ENCODE measurements around the gene PRKCQ. TPM values are rescaled to one million over a fixed set of nuclear protein-coding genes. Genes with fewer than 3 reads are reported as not detected.

PRKCQ gene
- total and polyA plus RNA-seq, 2 of the 13 experiments (the other 11 are each of a cell fraction or from before 2014, with no cell fraction given), result 0.13 to 0.35 TPM

GRCh38 chr10:6578795-6579182 is 1.3 kb downstream of the PRKCQ start:
- Histone ChIP-seq H3K79me2 (ENCODE audit: insufficient read depth, low read length) (no peaks in the 10 kb centered on the region), H3K9me3 (ENCODE audit: low read length) (no peaks in the 10 kb centered on the region), H3K9ac (ENCODE audit: insufficient read depth, low read depth, low read length) (no peak overlapping the region), H3K4me2 (ENCODE audit: low read depth, low read length) (no peak overlapping the region), H3K27ac (ENCODE audit: extremely low read length, insufficient read depth, low read length) (no peak overlapping the region), H3K4me1 (ENCODE audit: insufficient read depth, low read length) (peaks cover 18% of the 10 kb centered on the region; the same call in 1 of the 2 replicates), H2AFZ (ENCODE audit: low read length) (no peak overlapping the region), H3K27me3 (ENCODE audit: control insufficient read depth in 1 of 2, insufficient read depth in 2 of 2, low read length in 2 of 2) (peaks cover 2 to 27% of the 10 kb centered on the region in 2 experiments; a peak in 3 of 5 replicates), H3K4me3 (replicated peaks in 1 of 3; ENCODE audit: insufficient read depth in 1 of 3, low read depth in 2 of 3, low read length in 3 of 3) (no peak overlapping the region), H4K20me1 (ENCODE audit: insufficient read depth, low read length) (no peaks in the 10 kb centered on the region), H3K36me3 (replicated peaks in 1 of 2; ENCODE audit: control insufficient read depth in 1 of 2, insufficient read depth in 2 of 2, low read length in 2 of 2) (no peaks in the 10 kb centered on the region; a peak in 1 of 5 replicates)
- intact Hi-C loops (cut with micrococcal nuclease; ENCODE audit: unreplicated experiment), result no loop called here
- DNase-seq (ENCODE audit: low spot score), result no peak
- TF ChIP-seq LRRFIP1 (CRISPR knock-in tag; conservative IDR thresholded peaks at IDR 0.05) (no peak), LBX2 (CRISPR knock-in tag; IDR thresholded peaks at IDR 0.05; ENCODE audit: borderline replicate concordance) (no peak), ZNF547 (CRISPR knock-in tag; IDR thresholded peaks at IDR 0.05) (no peak), SIN3A (IDR thresholded peaks at IDR 0.05; ENCODE audit: borderline replicate concordance, low read depth, low read length) (no peak), ZNF737 (CRISPR knock-in tag; IDR thresholded peaks at IDR 0.05; ENCODE audit: borderline replicate concordance) (no peak), EP300 (IDR thresholded peaks at IDR 0.05; ENCODE audit: low read depth in 2 of 2, low read length in 2 of 2) (no peak), EP300 (CRISPR knock-in tag; IDR thresholded peaks at IDR 0.05; ENCODE audit: borderline replicate concordance) (no peak), AHDC1 (CRISPR knock-in tag; IDR thresholded peaks at IDR 0.05; ENCODE audit: borderline replicate concordance) (no peak), ZNF788 (CRISPR knock-in tag; IDR thresholded peaks at IDR 0.05; ENCODE audit: borderline replicate concordance) (no peak), ZFP82 (CRISPR knock-in tag; IDR thresholded peaks at IDR 0.05; ENCODE audit: borderline replicate concordance) (no peak), MED8 (CRISPR knock-in tag; IDR thresholded peaks at IDR 0.05; ENCODE audit: insufficient replicate concordance) (no peak), TCF7 (IDR thresholded peaks at IDR 0.05; ENCODE audit: low read depth) (no peak), KDM4B (CRISPR knock-in tag; IDR thresholded peaks at IDR 0.05) (no peak), ZNF224 (CRISPR knock-in tag; IDR thresholded peaks at IDR 0.05) (no peak)
- in situ Hi-C loops (cut with HindIII; ENCODE audit: extremely low pct_ligation_motif_present, low pct_unique_long_range_greater_than_20kb), result no loop called here
- CTCF ChIA-PET (ENCODE audit: low intra/inter-chr PET ratio, low total read pairs), result no interaction called here
- FAIRE-seq, result no peak
- BruUV-seq (replicated peaks), result no TSS peak
- POLR2A ChIA-PET, result no interaction called here
- 59% methylated on average over 8 of the region's 8 CpGs for WGBS (ENCODE audit: low lambda C conversion rate)
- no peak for ATAC-seq

All from HepG2 (cell line).